NCI-H1694 treated with DMSO at 0.1 percent for 48 hours (cell line): ENCODE results near the gene HIRA.
"Not testable (repeated sequence)": the region's sequence is repeated elsewhere in the genome, so short reads cannot be mapped to it uniquely, and the experiment has no call there.

ENCODE experiments used
- DNase-seq: peaks from one replicate; lab custom pipeline; 2025; lab: John Stamatoyannopoulos, UW

Gene HIRA

DNA sequence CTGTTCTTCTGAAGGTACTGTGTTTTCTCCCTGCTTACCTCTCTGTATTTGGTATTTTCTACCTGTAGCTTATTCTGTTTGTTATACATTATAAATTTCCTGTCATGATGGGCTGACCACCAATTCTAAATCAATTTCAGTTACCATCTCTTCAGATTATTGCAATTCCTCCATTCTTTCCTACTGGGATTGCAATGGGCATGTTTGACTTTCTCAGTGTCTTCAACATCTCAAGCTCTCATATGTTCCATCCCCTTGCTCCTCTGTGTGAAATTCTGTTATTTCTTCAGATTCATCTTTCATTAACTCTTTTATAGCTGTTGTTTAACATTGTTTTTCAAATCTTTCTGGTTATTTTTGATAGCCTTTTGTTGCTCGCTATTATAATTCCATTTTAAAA is 31.5 kb upstream of the HIRA start:
- DNase-seq = no peak

GRCh38 chr22:19461506-19461905 is 30.0 kb upstream of the HIRA start:
- DNase-seq = no peak

GRCh38 chr22:19460036-19460435 is 28.5 kb upstream of the HIRA start:
- DNase-seq = no peak

GRCh38 chr22:19457828-19458428 is 26.4 kb upstream of the HIRA start:
- DNase-seq = no peak

GRCh38 chr22:19456541-19456940 is 25.0 kb upstream of the HIRA start:
- no peak for DNase-seq

DNA sequence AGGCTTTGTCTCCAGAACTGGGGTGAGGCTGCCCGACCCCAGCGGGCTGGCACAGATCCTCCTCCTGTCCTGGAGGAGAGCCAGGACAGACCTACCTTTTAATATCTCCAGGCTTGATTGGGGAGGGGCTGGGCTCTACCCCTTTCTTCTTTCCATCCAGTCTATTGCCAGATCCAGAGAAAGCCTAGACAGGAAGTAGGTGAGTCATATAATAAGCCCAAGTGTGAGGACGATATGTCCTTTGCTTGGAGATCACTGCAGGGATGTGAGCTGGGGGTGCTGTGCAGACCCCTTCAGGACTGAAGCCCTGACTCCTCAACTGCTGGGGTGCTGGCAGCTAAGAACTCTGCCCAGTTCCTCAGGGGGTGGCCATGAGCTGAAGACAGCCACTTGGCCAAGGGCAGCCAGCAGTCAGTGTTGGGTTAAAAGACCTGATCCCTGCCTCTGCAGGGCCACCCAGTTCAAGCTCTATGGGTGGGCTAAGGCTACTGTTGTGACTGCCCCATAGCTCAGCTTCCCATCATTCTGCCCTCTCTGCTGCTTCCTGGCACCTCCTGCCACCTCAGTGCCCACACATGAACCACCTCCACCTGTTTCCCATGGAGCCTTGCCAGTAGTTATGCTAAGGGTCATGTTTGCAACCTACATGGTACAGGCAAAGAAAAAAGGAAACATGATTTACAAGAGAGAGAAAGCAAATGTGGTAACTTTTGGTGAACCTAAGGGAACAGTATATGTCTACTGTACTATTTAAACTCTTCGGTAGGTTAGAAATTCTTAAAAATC is 24.2 kb upstream of the HIRA start:
- DNase-seq = no peak

DNA sequence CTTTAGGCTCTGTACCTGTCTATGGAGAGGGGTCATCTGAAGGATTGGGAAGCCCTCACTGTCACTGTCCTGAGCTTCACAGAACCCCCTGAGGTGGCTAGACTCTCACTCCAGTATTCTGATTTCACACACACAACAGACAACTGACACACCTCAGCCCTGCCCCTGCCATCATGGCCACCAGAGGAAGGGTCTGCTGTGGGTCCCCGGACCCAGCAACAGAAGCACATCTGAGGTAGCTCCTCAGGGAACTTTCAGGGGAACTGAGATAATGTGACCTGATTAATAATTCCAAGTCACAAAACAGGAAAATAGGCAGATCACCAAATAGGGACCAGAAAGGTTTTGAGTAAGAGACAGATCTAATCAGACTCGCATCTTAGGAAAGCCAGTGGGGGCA is 23.5 kb upstream of the HIRA start:
- DNase-seq = no peak

- no peak for DNase-seq
Observed at GRCh38 chr22:19454156-19454555, 22.6 kb upstream of the HIRA start.

- no peak for DNase-seq
Observed at GRCh38 chr22:19453718-19454117, 22.2 kb upstream of the HIRA start.

DNA sequence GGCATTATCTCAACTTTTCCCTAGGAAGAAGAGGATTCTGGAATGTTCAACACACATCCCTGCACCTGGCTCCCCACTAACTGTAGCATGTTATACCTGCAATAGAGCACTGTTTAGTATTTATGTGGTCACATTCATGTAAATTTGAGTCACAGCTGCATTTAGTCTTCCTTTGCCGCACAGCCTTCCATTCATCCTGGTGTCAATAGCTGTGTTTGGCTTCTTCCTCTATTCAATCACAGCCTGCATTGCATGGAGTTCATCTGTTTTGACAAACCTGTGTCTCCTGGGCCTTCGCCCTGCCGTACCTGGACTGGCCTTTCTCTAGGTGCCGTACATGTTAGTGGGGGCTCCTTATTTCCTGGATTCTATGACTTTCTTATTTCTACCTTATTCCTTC is 20.0 kb upstream of the HIRA start:
- DNase-seq = no peak

DNA sequence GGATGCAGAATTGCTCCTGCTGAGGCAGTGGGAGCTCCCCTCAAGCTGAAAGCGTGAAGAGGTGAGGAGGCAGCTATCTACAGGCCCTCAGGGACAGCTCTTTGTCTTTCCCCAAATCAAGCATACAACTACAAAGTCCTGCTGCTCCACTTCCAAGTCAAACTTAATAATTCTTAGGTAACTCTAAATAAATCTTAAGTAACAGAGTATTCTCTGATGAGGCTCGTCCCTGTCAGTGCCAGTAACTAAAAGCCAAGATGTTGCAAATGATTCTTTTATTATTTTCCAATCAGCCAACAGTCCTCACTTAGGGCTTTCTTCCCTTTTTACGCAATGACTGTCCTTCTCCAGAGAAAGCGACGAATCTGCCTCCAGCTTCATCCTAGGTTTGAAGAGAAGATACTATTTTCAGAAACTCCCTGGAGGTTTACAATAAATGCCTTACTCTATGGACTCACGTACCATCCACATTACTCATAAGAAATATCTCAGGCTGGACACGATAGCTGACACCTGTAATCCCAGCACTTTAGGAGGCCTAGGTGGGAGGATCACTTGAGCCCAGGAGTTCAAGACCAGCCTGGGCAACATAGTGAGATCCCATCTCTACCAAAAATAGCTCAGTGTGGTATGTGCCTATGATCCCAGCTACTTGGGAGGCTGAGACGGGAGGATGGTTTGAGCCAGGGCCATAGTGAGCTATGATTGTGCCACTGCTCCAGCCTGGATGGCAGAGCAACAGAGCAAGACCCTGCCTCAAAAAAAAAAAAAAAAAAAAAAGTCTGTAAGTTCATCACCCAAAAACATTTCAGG is 19.0 kb upstream of the HIRA start:
- DNase-seq = no peak

DNA sequence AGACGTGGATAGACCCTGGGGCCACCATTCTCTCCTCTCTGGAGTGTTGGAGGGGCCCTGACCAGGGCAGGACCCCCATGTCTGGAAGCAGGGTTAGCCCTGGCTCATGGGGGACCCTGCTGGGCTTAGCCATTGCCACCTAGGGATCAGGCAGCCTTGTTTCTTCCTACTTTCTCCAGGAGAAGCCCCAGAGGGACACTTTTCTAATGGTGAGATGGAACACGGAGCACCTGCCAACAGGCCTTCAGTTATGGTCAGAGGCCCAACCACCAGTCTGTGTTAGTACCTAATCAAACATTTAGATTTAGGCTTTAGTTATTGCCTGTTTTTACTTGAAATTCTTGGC is 17.9 kb upstream of the HIRA start:
- no peak for DNase-seq

DNA sequence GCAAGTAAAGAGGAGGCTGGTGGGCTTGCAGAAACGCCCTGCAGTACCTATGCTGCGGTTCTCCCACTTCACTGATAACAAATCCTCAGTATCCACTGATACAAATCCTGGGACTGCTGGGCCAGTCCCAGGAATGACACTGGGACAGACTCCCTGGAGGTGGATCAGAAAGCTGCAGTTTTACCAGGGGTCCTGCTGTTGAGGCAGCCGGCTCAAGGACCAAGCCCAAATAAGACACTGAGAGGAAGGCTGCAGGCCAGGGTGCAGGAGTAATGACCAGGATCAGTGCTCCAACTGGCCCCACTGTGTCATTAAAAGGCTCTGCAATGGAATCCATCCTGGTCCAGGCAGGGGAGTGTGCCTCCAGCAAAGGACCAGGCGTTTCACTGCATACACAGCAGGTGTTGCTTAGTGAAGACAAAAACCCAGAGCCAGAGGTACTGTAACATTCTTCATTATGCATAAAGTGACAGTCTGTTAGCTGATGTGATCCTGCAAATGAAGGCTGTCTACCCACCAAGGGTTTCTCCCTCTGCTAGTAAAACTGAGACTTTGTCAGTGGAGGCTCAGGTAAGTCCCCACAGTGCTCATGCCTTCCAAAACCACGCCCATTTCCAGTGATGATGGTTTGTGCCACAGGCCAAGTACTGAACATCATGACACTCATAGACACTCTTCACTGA is 17.3 kb upstream of the HIRA start:
- no peak for DNase-seq

DNA sequence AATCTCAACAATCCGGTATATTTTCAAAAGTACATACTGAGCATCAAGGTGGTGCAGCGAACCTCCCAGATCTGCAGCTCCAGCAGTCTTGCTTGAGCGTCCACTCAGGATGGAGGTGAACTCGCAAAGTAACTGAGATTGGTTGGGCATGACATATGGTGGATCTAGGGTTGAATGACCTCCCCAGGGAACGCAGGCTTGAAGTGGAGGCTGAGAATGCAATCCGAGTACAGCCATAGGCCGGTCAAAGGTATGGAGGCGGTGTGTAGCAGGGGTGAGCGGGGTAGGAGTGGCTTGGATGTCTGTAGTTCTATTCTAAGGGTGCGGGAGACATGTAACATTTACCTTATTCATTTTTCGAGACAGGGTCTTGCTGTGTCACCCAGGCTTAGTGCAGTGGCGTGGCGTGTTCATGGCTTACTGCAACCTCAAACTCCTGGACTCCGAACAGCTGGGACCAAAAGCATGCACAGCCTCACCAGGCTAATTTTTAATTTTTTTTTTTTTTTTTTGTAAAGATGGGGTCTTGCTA is 16.6 kb upstream of the HIRA start:
- DNase-seq = peak; percentile 53

GRCh38 chr22:19447330-19448075 is 16.0 kb upstream of the HIRA start, which contains the start of gene C22orf39:
TSS of gene C22orf39 (minus strand) at chr22:19447711. CDS start at chr22:19447688, 23 bp downstream.
- DNase-seq = peak; percentile 96

DNA sequence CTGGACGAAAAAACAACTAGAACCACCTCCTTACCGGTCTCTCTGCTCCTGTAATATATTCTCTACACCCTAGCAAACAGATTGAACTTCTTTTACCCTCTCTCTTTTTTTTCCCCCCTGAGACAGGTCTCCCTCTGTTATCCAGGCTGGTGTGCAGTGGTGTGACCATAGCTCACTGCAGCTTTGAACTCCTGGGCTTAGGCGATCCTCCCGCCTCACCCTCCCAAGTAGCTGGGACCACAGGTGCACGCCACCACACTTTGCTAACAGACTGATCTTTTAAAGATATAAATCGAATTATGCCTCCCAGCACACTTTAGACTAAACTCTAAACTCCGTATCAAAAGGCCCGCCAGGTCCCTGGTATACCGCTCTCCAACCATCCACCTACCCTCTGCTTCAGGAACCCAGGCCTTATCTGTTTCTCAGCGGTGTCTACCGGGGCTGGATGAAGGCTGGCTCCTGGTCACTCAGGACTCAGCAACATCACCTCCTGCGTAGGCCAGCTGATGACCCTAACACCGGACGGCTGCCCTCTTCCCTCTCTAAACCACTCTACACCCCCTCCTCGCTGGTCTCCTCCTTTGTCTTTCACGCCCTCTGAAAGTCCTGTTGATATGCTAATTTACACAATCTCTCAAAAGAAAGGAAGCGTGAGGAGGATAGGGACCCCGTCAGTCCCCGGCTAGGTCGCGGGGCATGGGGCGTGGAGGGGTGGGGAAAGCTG is 15.2 kb upstream of the HIRA start:
- no peak for DNase-seq

GRCh38 chr22:19445279-19445982 is 13.9 kb upstream of the HIRA start:
- not testable (repeated sequence) for DNase-seq

GRCh38 chr22:19443544-19444211 is 12.1 kb upstream of the HIRA start:
- DNase-seq = no peak

DNA sequence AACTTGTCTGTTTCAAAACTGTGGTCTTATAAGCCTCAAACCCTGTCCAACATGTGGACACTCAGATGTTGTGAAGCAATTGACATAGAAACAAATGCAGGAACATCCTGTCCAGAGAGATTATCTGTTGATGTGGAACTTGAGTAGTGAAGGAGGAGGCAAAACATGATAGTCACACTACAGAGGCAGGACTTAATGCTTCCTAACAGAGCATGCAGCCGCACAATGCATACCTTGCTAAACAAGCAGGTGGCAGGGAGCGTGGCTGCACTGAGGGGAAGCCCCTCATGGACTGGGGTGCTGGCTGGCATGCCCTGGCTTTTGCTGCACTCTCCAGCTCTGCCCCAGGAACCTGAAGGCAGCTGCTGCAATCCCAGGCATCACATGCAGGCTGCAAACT is 10.6 kb upstream of the HIRA start:
- DNase-seq = no peak
